ENCODE measurements around the gene RAB36. TPM values are rescaled to one million over a fixed set of nuclear protein-coding genes. Genes with fewer than 3 reads are reported as not detected.

Gene RAB36
- polyA plus RNA-seq, 3 donors, result 0.37 to 0.78 (median 0.49) TPM

DNA sequence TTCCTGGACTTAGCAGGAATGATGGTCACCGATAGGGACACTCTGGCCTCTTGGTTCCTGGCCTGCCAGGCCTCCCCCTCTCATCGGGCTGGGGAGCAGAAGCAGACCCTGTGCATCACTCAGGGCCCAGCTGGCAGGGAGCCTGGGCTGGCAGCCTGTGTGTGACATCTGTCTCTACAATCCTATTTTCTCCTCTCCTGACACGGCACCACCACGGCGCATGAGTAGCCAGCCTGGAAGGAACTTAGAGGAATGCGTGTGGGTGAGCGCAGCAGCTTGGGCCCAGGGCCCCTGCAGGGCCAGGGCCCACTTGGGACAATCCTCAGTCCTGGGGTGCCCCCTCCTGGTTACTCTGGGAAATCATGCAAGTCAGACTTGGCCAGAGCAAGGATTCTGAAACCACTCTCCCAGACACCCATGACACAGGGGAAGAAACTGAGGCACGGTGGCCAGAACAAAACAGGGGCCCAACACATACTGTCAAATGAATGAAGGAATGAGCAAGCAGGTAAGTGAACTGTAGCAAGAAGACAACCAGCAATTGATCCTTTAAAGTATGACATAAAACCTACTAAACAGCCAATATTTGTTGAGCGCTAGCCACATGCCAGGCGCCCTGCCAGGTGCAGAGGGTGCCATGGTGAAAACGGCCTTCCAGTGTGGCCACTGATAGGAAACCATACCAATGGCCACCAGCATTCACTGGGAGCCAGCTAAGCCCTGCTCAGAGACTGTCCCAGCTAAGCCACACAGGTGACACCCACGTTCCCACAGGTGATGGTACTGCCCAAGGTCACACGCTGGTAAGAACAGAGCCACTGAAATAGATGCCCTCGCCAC is 16.8 kb upstream of the RAB36 start:
- 57% methylated on average over 12 of the region's 14 CpGs for WGBS (ENCODE audit: insufficient coverage)
- H3K4me2 ChIP-seq (replicated peaks; ENCODE audit: extremely low read depth, low read length, poor library complexity, severe bottlenecking), result no peak overlapping the region
- no peak overlapping the region for H3K4me3 ChIP-seq (replicated peaks in 1 of 3; ENCODE audit: low read depth in 2 of 3, low read length in 3 of 3)
- H3K9ac ChIP-seq (ENCODE audit: insufficient read depth, low read length, poor library complexity, severe bottlenecking), result no peak overlapping the region
- DNase-seq, result peak; percentile 28 to 53 (median 51)
- no peaks in the 10 kb centered on the region for H3K27me3 ChIP-seq (ENCODE audit: control insufficient read depth in 2 of 2, insufficient read depth in 2 of 2, low read length in 2 of 2)
- no peaks in the 10 kb centered on the region for H3K9me3 ChIP-seq (replicated peaks in 1 of 2; ENCODE audit: control insufficient read depth in 1 of 2, insufficient read depth in 1 of 2, low read length in 2 of 2)
- H2AFZ ChIP-seq (ENCODE audit: insufficient read depth, low read depth, low read length, poor library complexity, severe bottlenecking), result no peak overlapping the region
- no peaks in the 10 kb centered on the region for H3K79me2 ChIP-seq (ENCODE audit: insufficient read depth, low read length)
- no peaks in the 10 kb centered on the region for H4K20me1 ChIP-seq (ENCODE audit: insufficient read depth, low read length)
- intact Hi-C loops (cut with micrococcal nuclease), result loop anchor here (2.0 to 5.0 kb wide), 2 partner anchors 166 to 170 kb away; no protein-coding TSS in a partner anchor
- no peaks in the 10 kb centered on the region for H3K36me3 ChIP-seq (replicated peaks in 1 of 2; ENCODE audit: control insufficient read depth in 1 of 2, insufficient read depth in 2 of 2, low read length in 2 of 2)
- H3K4me1 Mint-ChIP-seq, result peaks cover 2% of the 10 kb centered on the region
- H3K27ac Mint-ChIP-seq, result peak overlapping the region in 1 of 7 donors; percentile 47
- no peak overlapping the region for H3K27ac ChIP-seq (ENCODE audit: low read depth in 1 of 2, low read length in 2 of 2)
- no peaks in the 10 kb centered on the region for H3K9me3 Mint-ChIP-seq
- no peaks in the 10 kb centered on the region for H3K4me1 ChIP-seq (ENCODE audit: control insufficient read depth in 1 of 2, insufficient read depth in 2 of 2, low read length in 2 of 2)
- H3K27me3 Mint-ChIP-seq (ENCODE audit: low read depth in 3 of 3), result peaks cover 0 to 7% (median 6%) of the 10 kb centered on the region in 3 donors
- no peak overlapping the region for H3K4me3 Mint-ChIP-seq
- TF ChIP-seq, protein P1, sequence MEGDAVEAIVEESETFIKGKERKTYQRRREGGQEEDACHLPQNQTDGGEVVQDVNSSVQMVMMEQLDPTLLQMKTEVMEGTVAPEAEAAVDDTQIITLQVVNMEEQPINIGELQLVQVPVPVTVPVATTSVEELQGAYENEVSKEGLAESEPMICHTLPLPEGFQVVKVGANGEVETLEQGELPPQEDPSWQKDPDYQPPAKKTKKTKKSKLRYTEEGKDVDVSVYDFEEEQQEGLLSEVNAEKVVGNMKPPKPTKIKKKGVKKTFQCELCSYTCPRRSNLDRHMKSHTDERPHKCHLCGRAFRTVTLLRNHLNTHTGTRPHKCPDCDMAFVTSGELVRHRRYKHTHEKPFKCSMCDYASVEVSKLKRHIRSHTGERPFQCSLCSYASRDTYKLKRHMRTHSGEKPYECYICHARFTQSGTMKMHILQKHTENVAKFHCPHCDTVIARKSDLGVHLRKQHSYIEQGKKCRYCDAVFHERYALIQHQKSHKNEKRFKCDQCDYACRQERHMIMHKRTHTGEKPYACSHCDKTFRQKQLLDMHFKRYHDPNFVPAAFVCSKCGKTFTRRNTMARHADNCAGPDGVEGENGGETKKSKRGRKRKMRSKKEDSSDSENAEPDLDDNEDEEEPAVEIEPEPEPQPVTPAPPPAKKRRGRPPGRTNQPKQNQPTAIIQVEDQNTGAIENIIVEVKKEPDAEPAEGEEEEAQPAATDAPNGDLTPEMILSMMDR (IDR thresholded peaks at IDR 0.05), result peak; percentile 83
- H3K36me3 Mint-ChIP-seq, result no peaks in the 10 kb centered on the region

DNA sequence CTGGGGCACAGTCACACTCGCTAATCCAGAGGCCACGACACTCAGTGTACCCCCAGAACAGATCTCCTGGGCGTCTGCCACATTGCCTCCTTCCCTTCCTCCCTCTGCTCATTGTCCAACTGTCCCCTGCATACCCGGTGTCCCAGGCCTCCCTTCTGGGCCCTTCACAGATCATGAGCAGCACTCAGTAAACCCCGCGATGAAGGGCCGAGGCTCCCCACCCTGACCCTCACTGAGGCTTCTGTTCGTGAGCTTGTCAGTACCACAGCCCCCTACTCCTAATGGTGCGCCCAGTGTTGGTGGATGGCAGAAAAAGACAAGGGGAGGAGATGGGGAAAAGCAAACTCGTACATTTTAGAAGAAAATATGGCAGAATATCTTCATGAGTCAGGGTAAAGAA is 16.1 kb upstream of the RAB36 start:
- Histone ChIP-seq H4K20me1 (ENCODE audit: insufficient read depth, low read length) (no peaks in the 10 kb centered on the region), H3K4me3 (replicated peaks in 1 of 3; ENCODE audit: low read depth in 2 of 3, low read length in 3 of 3) (no peak overlapping the region), H3K36me3 (replicated peaks in 1 of 2; ENCODE audit: control insufficient read depth in 1 of 2, insufficient read depth in 2 of 2, low read length in 2 of 2) (no peaks in the 10 kb centered on the region), H3K9ac (ENCODE audit: insufficient read depth, low read length, poor library complexity, severe bottlenecking) (no peak overlapping the region), H3K4me1 (ENCODE audit: control insufficient read depth in 1 of 2, insufficient read depth in 2 of 2, low read length in 2 of 2) (no peaks in the 10 kb centered on the region), H3K27ac (ENCODE audit: low read depth in 1 of 2, low read length in 2 of 2) (no peak overlapping the region), H2AFZ (ENCODE audit: insufficient read depth, low read depth, low read length, poor library complexity, severe bottlenecking) (no peak overlapping the region), H3K27me3 (ENCODE audit: control insufficient read depth in 2 of 2, insufficient read depth in 2 of 2, low read length in 2 of 2) (no peaks in the 10 kb centered on the region), H3K9me3 (replicated peaks in 1 of 2; ENCODE audit: control insufficient read depth in 1 of 2, insufficient read depth in 1 of 2, low read length in 2 of 2) (no peaks in the 10 kb centered on the region), H3K79me2 (ENCODE audit: insufficient read depth, low read length) (no peaks in the 10 kb centered on the region), H3K4me2 (replicated peaks; ENCODE audit: extremely low read depth, low read length, poor library complexity, severe bottlenecking) (no peak overlapping the region)
- Mint-ChIP-seq H3K27me3 (ENCODE audit: low read depth in 3 of 3) (peaks cover 0 to 8% (median 6%) of the 10 kb centered on the region in 3 donors), H3K4me1 (peaks cover 2% of the 10 kb centered on the region), H3K27ac (no peak overlapping the region), H3K36me3 (no peaks in the 10 kb centered on the region), H3K4me3 (no peak overlapping the region), H3K9me3 (no peaks in the 10 kb centered on the region)
- intact Hi-C loops (cut with micrococcal nuclease), result loop anchor here (2.0 to 5.0 kb wide), 2 partner anchors 167 to 170 kb away; no protein-coding TSS in a partner anchor
- TF ChIP-seq, protein P1 (IDR thresholded peaks at IDR 0.05), result no peak
- 74% methylated on average over 7 of the region's 10 CpGs for WGBS (ENCODE audit: insufficient coverage)
- DNase-seq, result no peak
